GM10266 (cell line): Measurements from ENCODE around the gene NCOA1.
"Not testable (repeated sequence)": the region's sequence is repeated elsewhere in the genome, so short reads cannot be mapped to it uniquely, and the experiment has no call there.

Source experiments
- DNase-seq: peaks from one replicate; pipeline ENCODE4 v3.0.0; 2012; ENCODE audit errors: extremely low spot score
- CTCF ChIP-seq: IDR thresholded peaks from 2 replicates; pipeline ENCODE4 v1.5.1; 2012; ENCODE audit warnings: mild to moderate bottlenecking, low read depth; ENCODE audit not compliant: control insufficient read depth, insufficient read depth; ENCODE audit errors: missing control alignments

NCOA1 gene

DNA sequence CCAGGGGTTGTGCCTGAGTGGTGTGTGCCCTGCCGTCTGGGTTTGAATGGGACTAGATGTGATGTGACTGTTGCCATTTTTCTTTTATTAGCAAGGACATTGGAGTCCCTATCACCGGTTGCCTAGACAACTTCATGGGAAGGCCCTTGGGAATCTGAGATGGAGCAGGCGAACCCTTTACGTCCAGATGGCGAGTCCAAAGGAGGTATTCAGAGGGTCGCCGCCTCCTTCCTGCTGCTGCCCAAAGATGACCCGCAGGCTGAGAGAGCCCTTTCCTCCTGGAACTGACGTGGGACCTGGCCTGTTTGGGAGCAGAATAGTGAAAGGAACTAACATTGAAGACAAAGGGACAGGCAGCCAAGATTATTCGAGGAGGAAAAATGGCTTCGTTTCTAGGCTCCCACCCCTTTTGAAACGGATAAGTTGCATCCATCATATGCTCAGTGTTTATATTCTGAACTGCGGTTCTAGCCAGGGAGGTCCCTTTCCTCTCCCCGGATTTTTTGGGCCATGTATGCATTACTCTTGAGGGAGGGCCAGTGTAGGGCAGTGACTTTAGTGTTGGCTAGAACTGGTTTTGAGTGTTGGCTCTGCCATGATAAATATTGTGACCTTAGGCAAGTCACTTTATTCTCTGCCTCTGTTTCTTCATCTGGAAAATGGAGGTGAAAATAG, 302.8 kb downstream of the NCOA1 start:
- TF ChIP-seq CTCF, result no peak
- DNase-seq, result peak; percentile 17

DNA sequence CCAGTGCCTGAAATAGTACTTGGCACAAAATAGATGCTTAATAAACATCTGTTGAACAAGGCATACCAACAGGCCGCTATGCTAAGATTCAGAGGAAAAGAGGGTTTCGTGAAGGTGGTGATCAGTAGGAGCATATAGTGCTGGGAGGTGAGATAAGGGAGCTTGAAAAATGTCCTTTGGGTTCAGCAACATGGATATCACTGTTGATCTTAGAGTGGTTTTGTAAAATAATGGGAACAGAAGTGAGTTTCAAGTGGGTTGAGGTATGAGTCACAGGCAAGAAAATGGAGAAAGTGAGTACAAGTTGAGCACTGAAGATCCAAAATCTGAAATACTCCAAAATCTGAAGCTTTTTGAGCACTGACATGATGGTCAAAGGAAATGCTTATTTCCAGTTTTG, 306.6 kb downstream of the NCOA1 start:
- no peak for TF ChIP-seq CTCF
- no peak for DNase-seq

DNA sequence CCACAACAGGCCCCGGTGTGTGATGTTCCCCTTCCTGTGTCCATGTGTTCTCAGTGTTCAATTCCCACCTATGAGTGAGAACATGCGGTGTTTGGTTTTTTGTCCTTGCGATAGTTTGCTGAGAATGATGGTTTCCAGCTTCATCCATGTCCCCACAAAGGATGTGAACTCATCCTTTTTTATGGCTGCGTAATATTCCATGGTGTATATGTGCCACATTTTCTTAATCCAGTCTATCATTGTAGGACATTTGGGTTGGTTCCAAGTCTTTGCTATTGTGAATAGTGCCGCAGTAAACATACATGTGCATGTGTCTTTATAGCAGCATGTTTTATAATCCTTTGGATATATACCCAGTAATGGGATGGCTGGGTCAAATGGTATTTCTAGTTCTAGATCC, 309.4 kb downstream of the NCOA1 start:
- not testable (repeated sequence) for DNase-seq

DNA sequence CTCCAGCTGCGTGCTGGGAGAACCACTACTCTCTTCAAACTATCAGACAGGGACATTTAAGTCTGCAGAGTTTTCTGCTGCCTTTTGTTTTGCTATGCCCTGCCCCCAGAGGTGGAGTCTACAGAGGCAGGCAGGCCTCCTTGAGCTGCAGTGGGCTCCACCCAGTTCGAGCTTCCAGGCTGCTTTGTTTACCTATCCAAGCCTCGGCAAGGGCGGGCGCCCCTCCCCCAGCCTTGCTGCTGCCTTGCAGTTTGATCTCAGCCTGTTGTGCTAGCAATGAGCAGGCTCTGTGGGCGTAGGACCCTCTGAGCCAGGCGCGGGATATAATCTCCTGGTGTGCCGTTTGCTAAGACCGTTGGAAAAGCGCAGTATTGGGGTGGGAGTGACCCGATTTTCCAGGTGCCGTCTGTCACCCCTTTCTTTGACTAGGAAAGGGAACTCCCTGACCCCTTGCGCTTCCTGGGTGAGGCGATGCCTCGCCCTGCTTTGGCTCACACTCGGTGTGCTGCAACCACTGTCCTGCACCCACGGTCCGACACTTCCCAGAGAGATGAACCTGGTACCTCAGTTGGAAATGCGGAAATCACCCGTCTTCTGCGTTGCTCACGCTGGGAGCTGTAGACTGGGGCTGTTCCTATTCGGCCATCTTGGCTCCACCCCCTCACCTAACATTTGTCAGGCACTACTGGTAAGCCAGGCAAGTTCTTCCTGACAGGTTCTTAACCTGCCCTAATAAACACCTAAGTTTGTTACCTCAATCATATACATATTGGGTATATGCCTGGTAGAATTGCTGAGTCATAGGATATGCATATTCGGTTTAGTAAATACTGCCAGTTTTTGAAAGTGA, 315.0 kb downstream of the NCOA1 start:
- not testable (repeated sequence) for DNase-seq

DNA sequence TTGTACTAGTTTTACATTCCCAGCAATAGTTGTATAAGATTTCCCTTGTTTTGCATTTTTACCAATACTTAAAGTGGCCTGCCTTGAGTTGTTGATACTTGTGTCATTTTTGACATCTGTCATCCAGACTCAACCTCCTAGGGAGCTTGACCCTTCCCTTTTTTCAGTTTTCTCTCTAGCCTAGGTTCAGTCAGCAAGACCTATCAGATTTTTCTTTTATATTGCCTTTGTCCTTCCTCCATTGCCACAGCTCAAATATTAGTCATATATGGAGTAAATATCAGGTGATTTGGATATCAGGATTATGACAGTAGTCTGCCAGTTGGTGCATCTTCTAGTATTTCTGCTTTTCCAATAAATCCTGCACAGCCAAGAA, 315.6 kb downstream of the NCOA1 start:
- no peak for DNase-seq
- TF ChIP-seq CTCF, result no peak

DNA sequence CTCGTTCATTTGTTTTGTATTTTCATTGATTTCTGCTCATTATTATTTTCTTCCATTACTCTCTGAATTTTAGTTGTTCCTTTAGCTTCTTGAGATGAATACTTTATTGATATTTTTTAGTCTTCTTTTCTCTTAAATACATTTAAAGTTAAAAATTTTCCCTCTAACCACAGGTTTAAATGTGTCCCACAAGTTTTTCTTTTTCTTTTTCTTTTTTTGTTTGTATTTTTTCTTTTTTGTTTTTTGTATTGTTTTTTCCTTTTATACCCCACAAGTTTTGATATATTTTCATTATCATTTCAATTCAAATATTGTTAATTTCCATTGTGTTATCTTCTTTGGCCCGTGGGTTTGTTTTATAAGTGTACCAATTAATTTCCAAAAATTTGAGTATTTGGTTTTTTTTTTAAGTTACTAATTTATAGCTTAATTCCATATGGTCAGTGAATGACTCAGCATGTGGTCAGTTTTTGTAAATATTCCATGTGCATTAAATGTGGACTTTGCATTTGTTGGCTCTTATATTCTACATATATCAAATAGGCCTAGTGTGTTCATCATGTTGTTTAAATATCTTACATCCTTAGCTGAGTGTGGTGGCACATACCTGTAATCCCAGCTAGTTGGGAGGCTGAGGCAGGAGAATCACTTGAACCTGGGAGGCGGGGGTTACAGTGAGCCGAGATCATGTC, 318.4 kb downstream of the NCOA1 start:
- DNase-seq, result no peak
- no peak for TF ChIP-seq CTCF

DNA sequence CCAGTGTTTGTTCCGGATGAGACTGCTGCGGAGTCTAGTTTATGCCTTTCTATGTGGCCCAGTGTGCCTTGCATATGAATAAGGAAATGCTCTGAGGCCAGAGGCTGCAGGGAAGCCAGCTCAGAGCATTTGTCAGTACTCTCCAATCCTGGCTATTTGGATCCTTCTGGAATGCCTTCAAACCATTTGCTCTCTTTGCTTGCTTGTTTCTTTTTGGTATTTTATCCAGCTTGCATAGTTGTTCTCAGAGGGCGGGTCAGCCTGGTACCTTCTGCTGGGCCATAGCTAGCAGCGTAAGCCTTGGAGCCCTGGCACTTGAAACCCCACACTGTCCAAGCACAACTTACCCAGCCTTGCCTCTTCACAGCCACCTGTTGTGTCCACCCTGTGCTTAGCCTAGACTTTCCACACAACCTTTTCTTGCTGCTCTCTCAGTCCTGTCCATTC, 322.7 kb downstream of the NCOA1 start:
- TF ChIP-seq CTCF, result no peak
- no peak for DNase-seq

- DNase-seq, result no peak
Observed at GRCh38 chr2:24814516-24814915, 323.5 kb downstream of the NCOA1 start.

More at GRCh38 chr2:24814516-24814915, 323.5 kb downstream of the NCOA1 start:
- no peak for TF ChIP-seq CTCF
